Lung (tissue), 4 donors: ENCODE measurements around the gene AGT. TPM values are rescaled to one million over a fixed set of nuclear protein-coding genes. Genes with fewer than 3 reads are reported as not detected.

Experiments
- polyA plus RNA-seq, 2 donors: library from polyadenylated mRNA; stranded (reverse); fragments of 200-250 nt; gene quantifications; one replicate each; pipeline ENCODE4 v1.2.1, GENCODE V29; 2013
- total RNA-seq, 2 donors: library from RNA; depleted of rRNA in 1 of 2; stranded (reverse); fragments of >200 nt in 1 of 2; gene quantifications; one replicate each; pipeline ENCODE4 v1.2.1, GENCODE V29; 2014 to 2021
- donor health status: Bipolar disorder and iron deficiency.
- donor health status: healthy.
- donor health status: DM: yes; HTN: yes; CAD: no.

Gene AGT
- total and polyA plus RNA-seq, 4 donors = 1.7 to 3.5 (median 1.9) TPM

Other genes starting within 250 kb of the AGT start
- 10 to 100 TPM; 22.6 to 41.0 TPM for gene COG2, start 71.6 kb downstream of the AGT start, total RNA-seq
- 10 to 100 TPM in 1 of 2 donors, 1 to 10 TPM in 1; 8.6 to 12.4 TPM for gene COG2, start 71.6 kb downstream of the AGT start, polyA plus RNA-seq
- gene CAPN9, start 33.3 kb upstream of the AGT start, total RNA-seq = 10 to 100 TPM in 1 of 2 donors, 1 to 10 TPM in 1; 9.3 to 13.2 TPM
- 1 to 10 TPM; 2.2 to 5.9 TPM for gene CAPN9, start 33.3 kb upstream of the AGT start, polyA plus RNA-seq
- 100 to 1,000 TPM in 1 of 2 donors, 10 to 100 TPM in 1; 51.9 to 109 TPM for gene C1orf198, start 154.4 kb upstream of the AGT start, total RNA-seq
- 10 to 100 TPM; 25.8 to 47.5 TPM for gene C1orf198, start 154.4 kb upstream of the AGT start, polyA plus RNA-seq